Small intestine (tissue), 7 donors: ENCODE data around the gene SORCS1. TPM values are rescaled to one million over a fixed set of nuclear protein-coding genes. Genes with fewer than 3 reads are reported as not detected.
A peak's percentile ranks its signal among the peaks of the same experiment; 100 is the strongest.

Experiments
- DNase-seq, 2 donors: peaks; one replicate each; pipeline versions ENCODE4 v3.0.0 to v3.0.0-alpha.2; 2013
- FAIRE-seq: peaks from 2 replicates; lab custom pipeline; 2012; peaks lifted over from hg19 to GRCh38; lab: Jason Lieb, UNC
- H3K27ac ChIP-seq, 3 donors: one replicate each; pipeline ENCODE4 v1.5.1; 2013; ENCODE audit warnings: low read length in 2 of 3, mild to moderate bottlenecking in 2 of 3, control low read depth in 1 of 3, inconsistent platforms in 1 of 3, low read depth in 1 of 3, moderate library complexity in 1 of 3
- H3K27me3 ChIP-seq, 3 donors: one replicate each; pipeline ENCODE4 v1.6.1; 2013; ENCODE audit warnings: low read length in 3 of 3, inconsistent platforms in 1 of 3; ENCODE audit not compliant: control insufficient read depth in 3 of 3, insufficient read depth in 3 of 3
- H3K36me3 ChIP-seq, 3 donors: one replicate each; pipeline ENCODE4 v1.6.1; 2013; ENCODE audit warnings: low read length in 3 of 3, inconsistent platforms in 1 of 3, low read depth in 1 of 3, mild to moderate bottlenecking in 1 of 3, moderate library complexity in 1 of 3; ENCODE audit not compliant: control insufficient read depth in 3 of 3, insufficient read depth in 2 of 3
- H3K4me1 ChIP-seq, 3 donors: one replicate each; pipeline ENCODE4 v1.6.1; 2013; ENCODE audit warnings: low read length in 2 of 3, inconsistent platforms in 1 of 3, low read depth in 1 of 3, mild to moderate bottlenecking in 1 of 3, moderate library complexity in 1 of 3; ENCODE audit not compliant: control insufficient read depth in 3 of 3, insufficient read depth in 2 of 3
- H3K4me3 ChIP-seq, 3 donors: one replicate each; pipeline ENCODE4 v1.5.1; 2013; ENCODE audit warnings: low read length in 3 of 3, control low read depth in 1 of 3, inconsistent platforms in 1 of 3, low read depth in 1 of 3, mild to moderate bottlenecking in 1 of 3, moderate library complexity in 1 of 3
- H3K9me3 ChIP-seq, 2 donors: one replicate each; pipeline ENCODE4 v1.6.1; 2013; ENCODE audit warnings: low read depth in 1 of 2, low read length in 1 of 2; ENCODE audit not compliant: control insufficient read depth in 2 of 2, insufficient read depth in 1 of 2
- WGBS, 3 donors: extraction: QIAGEN DNeasy Blood & Tissue Kit; methylation state at CpG; one replicate each; pipeline ENCODE4 v1.1.7; 2013; 5-methylcytosine and 5-hydroxymethylcytosine counted together
- polyA plus RNA-seq, 4 donors: library from polyadenylated mRNA; stranded (reverse) in 3 of 4; unstranded in 1 of 4; fragments of 200-250 nt in 3 of 4; fragments of 120-200 nt in 1 of 4; gene quantifications; one replicate each; pipeline versions ENCODE4 v1.2.1 to v1.2.3, GENCODE V29; 2013
- donor health status: healthy with polysubstance abuse.
- donor health status: control.
- donor health status: control.
- donor health status: Bipolar disorder and iron deficiency.
- donor health status: healthy.

Gene SORCS1
- polyA plus RNA-seq, 4 donors: under 0.01 to 1.4 (median 1.3) TPM; not detected in 1

DNA sequence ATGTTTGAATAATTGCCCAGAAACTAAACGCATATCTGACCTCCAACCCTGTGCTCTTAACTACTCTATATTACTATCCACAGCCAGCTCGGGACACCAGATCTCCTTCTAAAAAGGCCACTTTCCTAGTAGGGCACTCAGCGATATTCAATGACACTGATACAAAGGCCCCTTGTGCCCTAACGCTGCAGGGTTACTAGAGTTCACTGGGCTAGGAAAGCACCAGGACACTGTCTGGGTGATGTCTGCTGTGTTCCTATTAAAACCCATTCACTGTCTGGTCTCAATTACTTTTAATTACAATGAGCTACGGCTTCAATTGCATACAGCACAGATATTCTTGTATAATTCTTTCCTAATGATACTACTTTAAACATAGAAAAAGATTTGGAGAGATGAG lies 91.7 kb downstream of the SORCS1 start:
- FAIRE-seq (no peak), DNase-seq (no peak)
- no peaks in the 10 kb centered on the region for H3K9me3 ChIP-seq
- no peaks in the 10 kb centered on the region for H3K36me3 ChIP-seq
- WGBS, 3 donors: 55 to 68% (median 58%) methylated on average over 5 of the region's 5 CpGs
- H3K4me3 ChIP-seq: no peak overlapping the region
- no peaks in the 10 kb centered on the region for H3K27me3 ChIP-seq
- no peaks in the 10 kb centered on the region for H3K4me1 ChIP-seq
- no peak overlapping the region for H3K27ac ChIP-seq

DNA sequence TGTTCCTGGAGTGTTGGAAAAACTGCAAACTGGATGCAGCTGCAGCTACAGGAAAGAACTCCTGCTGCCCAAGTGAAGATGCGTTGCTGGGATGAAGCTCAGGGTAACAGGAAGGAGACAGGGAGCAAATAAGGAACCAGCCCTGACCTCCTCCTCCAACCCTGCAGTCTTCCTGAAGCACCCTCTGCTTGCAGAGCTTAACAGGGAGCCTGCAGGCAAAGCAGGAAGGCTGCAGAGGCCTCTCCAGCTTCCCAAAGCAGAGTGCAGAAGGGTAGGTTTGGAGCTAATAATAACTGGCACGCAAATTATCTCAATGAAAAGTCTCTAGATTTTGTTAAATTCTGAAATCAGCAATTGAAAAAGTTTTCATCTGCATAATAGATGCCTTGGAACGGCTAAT lies 92.5 kb downstream of the SORCS1 start:
- H3K27ac ChIP-seq: no peak overlapping the region
- H3K27me3 ChIP-seq: no peaks in the 10 kb centered on the region
- WGBS, 3 donors: 71 to 77% (median 72%) methylated on average over 3 of the region's 3 CpGs
- no peaks in the 10 kb centered on the region for H3K36me3 ChIP-seq
- no peak for FAIRE-seq
- no peak overlapping the region for H3K4me3 ChIP-seq
- no peaks in the 10 kb centered on the region for H3K4me1 ChIP-seq
- no peak for DNase-seq
- H3K9me3 ChIP-seq: no peaks in the 10 kb centered on the region

DNA sequence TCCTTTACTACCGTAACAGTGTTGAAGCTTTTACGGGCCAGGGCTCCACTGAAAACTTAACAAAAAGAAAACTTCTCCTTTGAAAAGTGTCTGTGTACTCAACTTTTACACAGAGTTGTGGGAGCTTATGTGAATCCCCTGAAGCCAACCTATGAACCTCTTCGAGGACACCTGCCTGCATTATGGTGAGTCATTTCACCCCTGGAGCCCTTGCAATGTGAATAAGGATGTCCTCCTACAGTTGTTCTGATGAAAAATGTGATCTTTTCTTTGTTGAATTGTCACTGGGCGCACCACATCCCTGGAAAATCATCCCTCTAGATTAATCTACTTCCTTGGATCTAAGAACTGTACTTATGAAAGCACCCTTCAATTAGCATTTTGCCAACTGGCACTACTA lies 93.2 kb downstream of the SORCS1 start:
- 80 to 83% (median 82%) methylated on average over 4 of the region's 4 CpGs for WGBS, 3 donors
- no peak for DNase-seq
- no peak for FAIRE-seq
- no peak overlapping the region for H3K27ac ChIP-seq
- H3K4me3 ChIP-seq: no peak overlapping the region
- no peaks in the 10 kb centered on the region for H3K4me1 ChIP-seq
- no peaks in the 10 kb centered on the region for H3K9me3 ChIP-seq
- H3K36me3 ChIP-seq: no peaks in the 10 kb centered on the region
- H3K27me3 ChIP-seq: no peaks in the 10 kb centered on the region

DNA sequence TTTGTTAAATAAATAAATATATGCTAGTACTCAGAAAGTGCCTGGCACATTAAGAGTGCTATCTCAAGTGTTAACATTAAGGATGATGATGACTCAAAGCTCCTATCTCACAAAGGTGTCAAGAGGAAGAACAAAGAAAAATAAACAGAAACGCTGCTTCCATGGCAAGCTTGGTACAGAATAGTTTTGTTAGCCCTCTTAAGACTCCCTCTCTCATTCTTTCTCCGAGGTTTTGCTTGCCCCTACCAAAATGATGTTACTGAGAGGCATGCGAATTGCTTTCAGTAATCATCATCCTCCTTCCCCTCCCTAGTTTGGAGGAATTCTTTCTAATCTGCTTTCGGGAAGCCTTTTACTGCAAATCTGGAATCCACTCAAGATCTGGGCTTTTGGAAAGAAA lies 96.7 kb downstream of the SORCS1 start:
- no peaks in the 10 kb centered on the region for H3K27me3 ChIP-seq
- FAIRE-seq: no peak
- no peak overlapping the region for H3K4me3 ChIP-seq
- WGBS, 3 donors: 15 to 43% (median 31%) methylated on average over 4 of the region's 4 CpGs
- H3K27ac ChIP-seq: no peak overlapping the region
- no peak for DNase-seq
- no peaks in the 10 kb centered on the region for H3K9me3 ChIP-seq
- H3K4me1 ChIP-seq: no peaks in the 10 kb centered on the region
- H3K36me3 ChIP-seq: no peaks in the 10 kb centered on the region

DNA sequence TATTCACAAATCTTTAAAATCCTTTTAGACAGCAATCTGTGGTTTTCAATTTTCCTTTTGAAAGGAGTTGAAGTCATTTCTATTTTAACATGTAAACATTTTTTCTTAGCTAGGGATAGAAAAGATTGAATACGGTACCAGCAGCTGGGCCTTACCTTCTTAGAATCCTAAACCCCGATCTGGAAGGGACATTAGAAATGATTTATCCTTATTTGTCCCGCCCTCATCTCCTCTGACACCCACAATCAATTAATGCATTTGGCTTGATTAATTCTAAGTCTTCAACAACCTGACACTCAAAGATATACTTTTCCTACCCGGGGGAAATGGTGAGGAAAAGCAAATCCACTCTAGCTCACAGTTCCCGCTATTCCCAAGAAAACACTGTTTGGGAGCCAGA lies 100.4 kb downstream of the SORCS1 start:
- Histone ChIP-seq H3K36me3 (no peaks in the 10 kb centered on the region), H3K27me3 (no peaks in the 10 kb centered on the region), H3K4me1 (no peaks in the 10 kb centered on the region), H3K4me3 (no peak overlapping the region), H3K27ac (no peak overlapping the region), H3K9me3 (no peaks in the 10 kb centered on the region)
- no peak for DNase-seq
- WGBS, 3 donors: 80 to 86% (median 80%) methylated on average over 5 of the region's 5 CpGs
- no peak for FAIRE-seq

DNA sequence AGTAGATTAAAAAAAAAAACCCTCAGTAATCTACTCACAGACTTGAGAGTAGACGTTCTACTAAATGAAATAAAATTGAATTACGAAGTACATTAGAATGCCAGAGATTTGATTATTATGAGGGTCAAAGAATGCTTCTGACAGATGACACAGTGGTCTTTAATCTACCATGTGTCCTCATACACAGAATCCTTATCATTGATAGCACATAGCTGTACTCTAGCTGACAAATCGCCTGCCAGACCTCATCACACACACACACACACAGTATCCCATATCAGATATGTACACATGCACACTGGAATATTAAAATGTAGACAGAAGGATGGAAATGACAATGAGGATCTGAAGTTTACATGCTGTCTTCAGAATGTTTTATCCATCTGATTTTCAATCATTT lies 104.6 kb downstream of the SORCS1 start:
- H3K4me3 ChIP-seq: no peak overlapping the region
- H3K36me3 ChIP-seq: no peaks in the 10 kb centered on the region
- FAIRE-seq: no peak
- no peaks in the 10 kb centered on the region for H3K27me3 ChIP-seq
- no peak overlapping the region for H3K27ac ChIP-seq
- no peaks in the 10 kb centered on the region for H3K9me3 ChIP-seq
- H3K4me1 ChIP-seq: peaks cover 0 to 3% (median 0%) of the 10 kb centered on the region in 3 donors
- DNase-seq: no peak
- WGBS, 3 donors: 65 to 77% (median 74%) methylated on average over 3 of the region's 3 CpGs

DNA sequence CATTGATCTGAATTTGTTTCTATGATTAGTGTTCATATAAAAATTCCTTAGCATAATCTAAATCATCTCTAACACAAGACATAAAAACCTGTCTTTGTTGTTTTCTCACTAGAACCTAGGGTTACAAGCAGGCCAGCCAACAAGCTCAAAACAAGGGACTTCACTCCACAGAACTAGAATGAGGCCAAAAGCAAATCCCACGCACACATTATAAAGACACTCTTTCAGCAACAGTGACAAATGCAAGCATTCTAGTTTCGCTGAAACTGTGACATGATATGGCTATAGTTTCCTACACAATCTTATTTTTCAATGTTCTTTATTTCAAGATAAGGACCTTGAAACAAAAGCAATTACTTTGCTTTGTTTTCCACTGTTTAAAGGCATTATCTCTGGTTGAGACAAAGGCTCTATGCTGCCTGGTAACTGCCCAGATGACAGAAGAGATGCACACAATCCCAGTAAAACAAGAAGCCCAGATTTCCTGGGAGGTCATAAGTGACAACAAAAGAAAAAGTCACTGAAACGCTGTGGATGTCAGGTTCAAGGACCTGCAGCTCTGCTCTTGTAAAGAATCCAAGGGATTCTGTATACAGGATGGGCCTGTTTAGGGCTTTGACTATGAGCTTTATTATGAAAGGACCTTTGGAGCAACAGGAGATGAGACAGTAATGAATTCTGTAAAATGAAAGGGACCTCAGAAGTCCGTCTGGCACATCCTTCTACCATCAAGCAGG lies 105.3 kb downstream of the SORCS1 start:
- no peak overlapping the region for H3K4me3 ChIP-seq
- no peaks in the 10 kb centered on the region for H3K9me3 ChIP-seq
- no peaks in the 10 kb centered on the region for H3K27me3 ChIP-seq
- H3K4me1 ChIP-seq: peaks cover 0 to 5% (median 0%) of the 10 kb centered on the region in 3 donors
- 51 to 70% (median 57%) methylated on average over 4 of the region's 4 CpGs for WGBS, 3 donors
- no peaks in the 10 kb centered on the region for H3K36me3 ChIP-seq
- FAIRE-seq: no peak
- H3K27ac ChIP-seq: no peak overlapping the region
- no peak for DNase-seq

DNA sequence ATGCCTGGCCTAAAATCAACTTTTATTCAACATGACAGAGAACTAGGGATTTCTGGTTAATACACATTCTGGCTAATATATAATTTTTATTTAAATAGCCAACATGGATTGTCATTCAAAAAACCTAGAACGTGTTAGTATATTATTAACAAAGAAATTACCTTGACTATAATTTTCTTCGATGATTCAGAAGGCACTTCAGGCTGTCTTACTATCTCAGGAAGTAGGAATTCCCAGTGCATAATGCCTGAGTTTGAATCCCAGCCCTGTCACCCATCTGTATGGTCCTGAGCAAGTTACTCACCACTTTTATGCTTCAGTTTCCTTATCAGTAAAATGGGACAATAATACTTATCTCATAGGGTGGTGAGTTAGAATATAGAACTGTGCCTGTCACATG lies 106.2 kb downstream of the SORCS1 start:
- WGBS, 3 donors: 79 to 82% (median 80%) methylated on average over 2 of the region's 2 CpGs
- no peak overlapping the region for H3K27ac ChIP-seq
- H3K27me3 ChIP-seq: no peaks in the 10 kb centered on the region
- FAIRE-seq: no peak
- no peak for DNase-seq
- peaks cover 0 to 5% (median 0%) of the 10 kb centered on the region in 3 donors for H3K4me1 ChIP-seq
- no peaks in the 10 kb centered on the region for H3K36me3 ChIP-seq
- no peak overlapping the region for H3K4me3 ChIP-seq
- H3K9me3 ChIP-seq: no peaks in the 10 kb centered on the region

DNA sequence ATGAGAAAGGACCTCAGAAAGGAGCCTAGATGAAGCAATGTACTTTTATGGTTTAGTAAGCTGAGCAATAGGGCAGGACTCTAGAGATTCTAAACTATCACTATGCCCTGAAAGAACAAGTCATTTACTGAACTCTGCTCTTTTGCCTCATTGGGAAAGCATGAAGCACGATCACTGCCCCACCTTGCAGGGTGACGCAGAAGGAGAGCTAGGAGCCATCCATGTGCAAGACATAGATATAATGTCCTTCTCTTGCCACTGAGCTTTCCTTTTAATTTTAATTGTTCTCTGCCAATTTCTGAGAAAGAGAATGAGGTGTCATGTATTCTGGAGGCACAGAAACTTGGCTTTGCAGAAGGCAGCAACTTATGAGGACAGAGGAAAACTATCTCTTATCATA lies 108.3 kb downstream of the SORCS1 start:
- peak overlapping the region in 1 of 3 donors; percentile 76 for H3K27ac ChIP-seq
- H3K36me3 ChIP-seq: no peaks in the 10 kb centered on the region
- DNase-seq: peak in 1 of 2 donors; percentile 77
- H3K9me3 ChIP-seq: no peaks in the 10 kb centered on the region
- WGBS, 3 donors: 33 to 62% (median 56%) methylated on average over 2 of the region's 2 CpGs
- no peak overlapping the region for H3K4me3 ChIP-seq
- H3K4me1 ChIP-seq: peaks cover 0 to 5% (median 0%) of the 10 kb centered on the region in 3 donors
- no peak for FAIRE-seq
- H3K27me3 ChIP-seq: no peaks in the 10 kb centered on the region
